GM18519 (cell line): ENCODE measurements around the gene OTOF.
"Not testable (repeated sequence)": the region's sequence is repeated elsewhere in the genome, so short reads cannot be mapped to it uniquely, and the experiment has no call there.

Experiments used
- ATAC-seq: cut with Tn5 transposase; IDR thresholded peaks from one replicate; pipeline ENCODE4 v1.9.1; 2021; ENCODE audit warnings: mild to moderate bottlenecking, moderate library complexity; ENCODE audit not compliant: unreplicated experiment, low FRiP score

The OTOF gene

GRCh38 chr2:26481706-26482105 lies 3.8 kb upstream of the OTOF start:
- ATAC-seq: no peak

- no peak for ATAC-seq
Measured at GRCh38 chr2:26480566-26481423, 2.9 kb upstream of the OTOF start.

GRCh38 chr2:26479789-26480565 lies 2.1 kb upstream of the OTOF start:
- no peak for ATAC-seq

- no peak for ATAC-seq
Measured at GRCh38 chr2:26479131-26479788, 1.3 kb upstream of the OTOF start.

- ATAC-seq: no peak
Measured at GRCh38 chr2:26478366-26478765, 442 bp upstream of the OTOF start.

GRCh38 chr2:26477126-26477910 lies 606 bp downstream of the OTOF start:
- no peak for ATAC-seq

GRCh38 chr2:26475832-26476501 lies 2.0 kb downstream of the OTOF start:
- ATAC-seq: no peak

GRCh38 chr2:26475037-26475436 lies 2.9 kb downstream of the OTOF start:
- ATAC-seq: no peak

- ATAC-seq: no peak
Measured at GRCh38 chr2:26474261-26474785, 3.6 kb downstream of the OTOF start.

- no peak for ATAC-seq
Measured at GRCh38 chr2:26473796-26474195, 4.1 kb downstream of the OTOF start.

GRCh38 chr2:26472821-26473655 lies 4.9 kb downstream of the OTOF start:
- no peak for ATAC-seq

GRCh38 chr2:26471766-26472706 lies 5.9 kb downstream of the OTOF start:
- no peak for ATAC-seq

- ATAC-seq: no peak
Measured at GRCh38 chr2:26471289-26471688, 6.6 kb downstream of the OTOF start.

GRCh38 chr2:26470601-26471260 lies 7.2 kb downstream of the OTOF start:
- ATAC-seq: no peak

- no peak for ATAC-seq
Measured at GRCh38 chr2:26469955-26470354, 8.0 kb downstream of the OTOF start.

- no peak for ATAC-seq
Measured at GRCh38 chr2:26469092-26469710, 8.7 kb downstream of the OTOF start.

GRCh38 chr2:26468544-26468943 lies 9.4 kb downstream of the OTOF start:
- ATAC-seq: not testable (repeated sequence)
